ENCODE measurements around the gene MAS1L.

DNA sequence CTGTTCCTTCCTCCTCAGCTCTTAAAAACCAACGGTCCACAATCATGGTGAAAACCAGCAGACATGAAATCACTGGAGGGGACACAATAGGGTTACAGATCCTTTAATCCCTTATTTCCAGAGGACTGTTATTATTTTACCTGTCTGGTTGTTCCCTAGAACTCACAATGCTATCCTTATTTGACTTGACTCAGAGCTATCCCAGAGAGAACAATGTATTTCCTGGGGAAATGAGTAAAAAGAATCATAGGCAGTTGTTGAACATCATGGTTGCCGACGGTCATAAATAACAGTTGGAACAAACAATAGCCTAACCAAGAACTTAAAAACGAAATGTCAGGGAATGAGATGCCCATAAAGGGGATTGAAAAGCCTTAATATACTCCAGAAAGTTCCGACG, 21.5 kb downstream of the MAS1L start:
- TF ChIP-seq, protein P1, sequence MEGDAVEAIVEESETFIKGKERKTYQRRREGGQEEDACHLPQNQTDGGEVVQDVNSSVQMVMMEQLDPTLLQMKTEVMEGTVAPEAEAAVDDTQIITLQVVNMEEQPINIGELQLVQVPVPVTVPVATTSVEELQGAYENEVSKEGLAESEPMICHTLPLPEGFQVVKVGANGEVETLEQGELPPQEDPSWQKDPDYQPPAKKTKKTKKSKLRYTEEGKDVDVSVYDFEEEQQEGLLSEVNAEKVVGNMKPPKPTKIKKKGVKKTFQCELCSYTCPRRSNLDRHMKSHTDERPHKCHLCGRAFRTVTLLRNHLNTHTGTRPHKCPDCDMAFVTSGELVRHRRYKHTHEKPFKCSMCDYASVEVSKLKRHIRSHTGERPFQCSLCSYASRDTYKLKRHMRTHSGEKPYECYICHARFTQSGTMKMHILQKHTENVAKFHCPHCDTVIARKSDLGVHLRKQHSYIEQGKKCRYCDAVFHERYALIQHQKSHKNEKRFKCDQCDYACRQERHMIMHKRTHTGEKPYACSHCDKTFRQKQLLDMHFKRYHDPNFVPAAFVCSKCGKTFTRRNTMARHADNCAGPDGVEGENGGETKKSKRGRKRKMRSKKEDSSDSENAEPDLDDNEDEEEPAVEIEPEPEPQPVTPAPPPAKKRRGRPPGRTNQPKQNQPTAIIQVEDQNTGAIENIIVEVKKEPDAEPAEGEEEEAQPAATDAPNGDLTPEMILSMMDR (IDR thresholded peaks at IDR 0.05), result no peak
- no peak for TF ChIP-seq POLR2A (IDR thresholded peaks at IDR 0.05)
